ENCODE data around the gene NOD2.
A peak's percentile ranks its signal among the peaks of the same experiment; 100 is the strongest.

Gene NOD2

DNA sequence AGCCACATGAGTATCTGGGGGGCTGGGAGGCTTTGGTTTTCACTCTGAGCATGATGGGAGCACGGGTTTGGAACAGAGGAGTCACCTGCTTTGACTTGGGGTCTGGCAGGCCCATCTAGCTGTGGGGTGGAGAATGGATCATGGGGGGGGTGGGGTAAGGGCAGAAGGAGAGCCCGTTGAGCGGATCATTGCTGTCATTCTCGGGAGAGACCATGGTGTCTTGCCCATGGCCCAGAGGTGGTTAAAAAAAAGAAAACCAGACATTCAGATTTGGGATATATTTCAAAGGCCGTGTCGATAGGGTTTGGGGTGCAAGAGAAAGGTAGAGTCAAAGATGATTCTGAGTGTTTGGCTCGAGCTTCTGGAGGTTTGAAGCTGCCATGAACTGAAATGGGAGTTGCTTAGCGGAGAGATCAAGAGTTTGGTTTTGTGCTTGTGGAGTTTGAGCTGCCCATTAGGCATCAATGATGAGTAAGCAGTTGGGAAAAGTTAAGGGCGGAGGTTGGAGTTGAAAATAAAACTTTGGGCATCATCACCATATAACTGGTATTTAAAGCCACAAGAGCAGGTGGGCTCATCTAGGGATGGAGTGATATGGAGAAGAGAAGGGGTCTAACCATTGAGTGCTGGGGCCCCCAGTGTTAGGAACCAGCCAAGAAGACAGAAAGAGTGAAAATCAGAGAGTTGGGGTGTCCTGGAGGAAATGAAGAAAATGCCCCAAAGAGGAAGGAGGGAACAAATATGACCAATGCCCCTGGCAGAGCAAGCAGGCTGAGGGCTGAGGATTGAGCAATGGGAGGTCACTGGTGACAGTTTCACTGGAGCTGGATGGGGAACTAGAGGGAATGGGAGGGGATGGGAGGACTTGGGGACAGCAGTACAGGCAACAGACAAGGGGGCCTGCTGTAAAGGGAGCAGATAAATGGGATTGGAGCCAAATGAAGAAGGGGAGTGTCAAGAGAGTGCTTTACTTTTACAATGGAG is 1.9 kb downstream of the NOD2 start:
- no peak for DNase-seq

DNA sequence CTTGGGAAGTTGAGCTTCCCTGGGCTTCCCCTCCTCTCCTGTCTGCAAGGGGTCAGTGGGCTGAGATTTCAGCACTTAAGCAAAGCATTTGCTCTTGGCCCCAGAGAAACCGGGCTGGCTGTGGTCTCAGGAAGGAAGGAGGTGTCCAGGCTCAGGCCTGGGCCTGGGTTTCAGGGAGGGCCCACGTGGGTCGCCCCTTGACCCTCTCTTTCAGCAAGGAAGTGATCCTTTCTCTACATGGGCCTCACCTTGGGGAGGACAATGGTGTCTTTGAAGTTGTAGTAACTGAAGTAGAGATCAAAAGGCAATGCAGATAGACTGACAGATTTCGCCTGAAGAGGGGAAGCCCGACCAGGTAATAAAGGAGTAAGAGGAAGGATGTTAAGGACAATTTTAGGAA is 2.7 kb downstream of the NOD2 start:
- DNase-seq = no peak

DNA sequence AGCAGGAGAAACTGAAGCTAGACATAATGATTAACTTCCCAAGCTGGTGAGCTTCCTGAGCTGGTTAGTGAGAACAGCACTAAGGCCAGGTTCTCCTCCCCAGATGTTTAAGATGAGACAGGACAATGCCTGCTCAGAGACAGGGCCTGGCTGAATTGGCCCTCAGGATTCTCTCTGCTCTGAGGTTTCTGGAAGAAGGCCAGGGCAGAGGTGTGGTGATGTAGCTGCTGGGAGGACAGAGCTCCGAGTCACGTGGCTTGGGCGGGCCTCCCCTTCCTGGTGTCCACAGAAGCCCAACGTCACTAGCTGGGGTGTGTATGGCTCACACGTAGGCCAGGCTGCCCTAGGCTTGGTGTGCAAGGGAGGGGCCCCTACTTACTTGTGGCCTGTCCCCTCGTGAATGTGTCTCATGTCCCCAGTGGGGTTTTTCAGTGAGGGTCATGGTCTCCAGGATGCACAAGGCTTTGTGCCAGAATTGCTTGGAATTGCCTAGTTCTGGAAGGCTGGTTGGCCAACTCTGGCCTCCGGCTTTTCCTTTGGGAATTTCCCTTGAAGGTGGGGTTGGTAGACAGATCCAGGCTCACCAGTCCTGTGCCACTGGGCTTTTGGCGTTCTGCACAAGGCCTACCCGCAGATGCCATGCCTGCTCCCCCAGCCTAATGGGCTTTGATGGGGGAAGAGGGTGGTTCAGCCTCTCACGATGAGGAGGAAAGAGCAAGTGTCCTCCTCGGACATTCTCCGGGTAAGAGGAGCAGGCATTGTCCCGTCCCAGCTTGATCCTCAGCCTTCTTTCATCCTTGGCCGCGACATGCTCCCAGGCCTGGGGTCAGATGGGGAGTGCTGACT is 3.4 kb downstream of the NOD2 start:
- peak; percentile 32 for DNase-seq

DNA sequence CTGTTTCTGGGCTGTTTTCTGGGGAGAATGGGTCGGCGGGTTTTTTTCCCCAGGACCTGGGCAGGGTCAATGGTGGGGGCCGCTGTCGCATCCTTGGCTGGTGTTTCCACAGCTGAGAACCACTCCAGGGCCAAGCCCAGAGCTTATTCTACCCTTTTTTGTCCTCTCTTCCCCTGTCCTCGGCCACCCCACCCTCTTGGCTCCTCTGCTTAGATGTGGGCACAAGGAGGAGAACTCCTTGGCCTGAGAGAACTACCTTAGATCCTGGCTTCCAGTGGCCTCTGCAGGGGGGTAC is 4.0 kb downstream of the NOD2 start:
- DNase-seq = no peak

DNA sequence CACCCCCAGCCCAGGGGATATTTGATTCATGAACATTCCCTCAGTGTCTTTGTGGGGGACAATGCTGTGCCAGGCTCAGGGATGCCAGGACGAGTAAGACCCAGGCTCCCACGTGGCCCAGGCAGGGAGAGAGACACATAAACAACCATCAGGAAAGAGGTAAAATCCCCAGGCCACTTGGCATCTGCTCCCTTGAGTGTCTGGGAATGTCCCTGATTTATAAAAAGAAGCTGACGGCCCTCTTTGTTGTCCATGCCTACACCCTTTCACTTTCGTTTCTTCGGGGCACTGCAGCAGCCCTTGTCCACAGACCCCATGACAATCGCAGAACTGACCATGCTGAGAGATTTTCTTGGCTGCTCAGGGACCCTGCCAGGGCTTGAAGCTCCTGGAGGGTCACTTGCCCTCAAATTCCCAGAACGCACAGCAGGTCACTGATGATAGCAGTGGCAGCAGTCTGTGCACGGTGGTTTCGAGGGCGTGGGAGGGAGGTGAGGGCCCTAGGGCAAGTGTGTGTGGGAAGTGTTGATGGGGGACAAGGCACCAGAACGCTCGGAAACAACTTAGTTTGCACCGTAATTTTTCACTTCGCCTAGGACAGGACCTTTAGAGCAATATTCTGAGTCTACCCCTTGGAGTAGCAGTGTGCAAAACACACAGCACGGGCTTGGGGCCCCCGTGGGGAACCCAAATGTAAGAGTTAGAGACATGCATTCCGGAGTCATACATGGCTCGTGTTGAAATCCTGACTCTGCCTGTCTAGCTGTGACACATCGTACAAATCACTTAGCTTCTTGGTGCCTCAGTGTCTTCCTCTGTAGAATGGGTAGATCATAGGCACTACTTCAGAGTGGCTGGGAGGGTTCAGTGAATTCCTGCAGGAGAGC is 4.7 kb downstream of the NOD2 start:
- no peak for DNase-seq

DNA sequence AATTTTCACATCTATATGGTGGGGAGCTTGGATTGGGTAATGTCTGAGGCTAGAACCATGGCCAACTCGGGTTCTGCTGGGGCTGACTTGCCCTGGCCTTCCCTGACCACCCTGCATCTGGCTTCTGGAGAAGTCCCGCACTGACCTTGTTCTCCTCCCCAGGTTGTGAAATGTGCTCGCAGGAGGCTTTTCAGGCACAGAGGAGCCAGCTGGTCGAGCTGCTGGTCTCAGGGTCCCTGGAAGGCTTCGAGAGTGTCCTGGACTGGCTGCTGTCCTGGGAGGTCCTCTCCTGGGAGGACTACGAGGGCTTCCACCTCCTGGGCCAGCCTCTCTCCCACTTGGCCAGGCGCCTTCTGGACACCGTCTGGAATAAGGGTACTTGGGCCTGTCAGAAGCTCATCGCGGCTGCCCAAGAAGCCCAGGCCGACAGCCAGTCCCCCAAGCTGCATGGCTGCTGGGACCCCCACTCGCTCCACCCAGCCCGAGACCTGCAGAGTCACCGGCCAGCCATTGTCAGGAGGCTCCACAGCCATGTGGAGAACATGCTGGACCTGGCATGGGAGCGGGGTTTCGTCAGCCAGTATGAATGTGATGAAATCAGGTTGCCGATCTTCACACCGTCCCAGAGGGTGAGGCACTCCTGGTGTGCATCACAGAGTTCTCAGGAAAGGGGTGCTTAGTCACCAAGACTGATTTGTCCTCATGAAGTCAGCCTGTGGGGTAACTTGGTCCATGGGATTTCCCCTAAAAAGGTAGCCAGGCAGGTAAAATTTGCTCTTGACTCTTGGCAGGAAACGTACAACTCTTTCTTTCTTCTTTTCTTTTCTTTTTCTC is 6.1 kb downstream of the NOD2 start:
- no peak for DNase-seq

DNA sequence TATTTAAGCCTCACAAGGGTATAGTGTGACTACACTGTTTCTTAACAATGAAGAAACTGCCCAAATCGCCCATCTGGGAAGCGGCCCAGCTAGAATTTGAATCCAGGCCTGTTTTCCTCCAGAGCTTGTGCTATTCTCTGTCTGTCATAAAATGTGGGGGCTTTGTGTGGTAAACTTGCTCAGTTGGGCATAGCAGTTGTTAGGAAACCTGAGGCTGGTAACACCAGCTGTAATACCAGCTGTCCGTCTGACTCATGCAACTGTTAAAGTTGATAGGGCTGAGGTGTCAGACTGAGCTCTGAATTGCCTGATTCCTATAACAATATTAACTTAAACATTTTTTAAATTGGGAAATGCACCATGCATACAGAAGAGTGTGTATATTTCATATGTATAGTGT is 9.3 kb downstream of the NOD2 start:
- no peak for DNase-seq

DNA sequence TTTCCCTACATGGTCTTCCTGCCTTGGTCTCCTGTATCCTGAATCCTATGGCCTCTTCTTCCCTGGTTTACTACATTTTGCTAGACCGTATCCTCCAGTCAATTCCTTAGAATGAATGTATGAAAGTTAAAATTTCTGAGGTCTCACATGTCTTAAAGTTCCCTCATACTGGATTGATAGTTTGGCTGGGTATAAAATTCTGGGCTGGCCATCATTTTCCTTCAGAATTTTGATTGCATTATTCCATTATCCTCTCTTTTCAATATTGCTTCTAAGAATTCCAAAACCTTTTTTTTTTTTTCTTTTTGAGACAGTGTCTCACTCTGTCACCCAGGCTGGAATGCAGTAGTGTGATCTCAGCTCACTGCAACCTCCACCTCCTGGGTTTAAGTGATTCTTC is 10.8 kb downstream of the NOD2 start:
- DNase-seq = no peak

DNA sequence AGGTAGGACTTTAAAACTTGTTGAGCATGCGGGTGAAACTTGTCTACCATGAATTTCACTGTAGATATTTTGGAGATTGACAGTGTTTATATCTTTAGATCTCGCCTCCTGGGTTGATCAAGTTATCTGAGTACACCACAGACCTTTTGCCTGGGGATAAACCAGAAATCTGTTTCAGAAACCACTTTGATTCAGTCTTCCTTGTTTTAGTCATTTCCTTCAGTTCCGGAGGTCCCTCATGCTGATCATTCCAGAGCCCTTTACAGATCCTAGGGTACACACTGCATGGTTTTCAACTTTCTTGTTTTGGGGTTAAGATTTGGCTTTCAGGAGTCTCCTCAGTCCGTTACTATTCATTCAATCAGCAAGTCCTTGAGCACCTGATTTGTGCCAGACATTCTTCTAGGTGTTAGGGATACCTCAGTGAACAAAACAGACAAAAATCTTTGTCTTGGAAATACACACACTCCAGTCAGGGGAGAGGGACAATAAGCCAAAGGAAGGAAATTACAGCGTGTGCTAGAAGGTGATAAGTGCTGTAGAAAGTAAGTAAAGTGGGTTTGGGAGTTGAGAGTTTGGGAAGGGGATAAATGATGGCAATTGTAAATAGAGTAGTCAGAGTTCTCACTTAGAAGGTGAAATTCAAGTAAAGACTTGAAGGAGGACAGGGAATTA is 12.2 kb downstream of the NOD2 start:
- DNase-seq = no peak

DNA sequence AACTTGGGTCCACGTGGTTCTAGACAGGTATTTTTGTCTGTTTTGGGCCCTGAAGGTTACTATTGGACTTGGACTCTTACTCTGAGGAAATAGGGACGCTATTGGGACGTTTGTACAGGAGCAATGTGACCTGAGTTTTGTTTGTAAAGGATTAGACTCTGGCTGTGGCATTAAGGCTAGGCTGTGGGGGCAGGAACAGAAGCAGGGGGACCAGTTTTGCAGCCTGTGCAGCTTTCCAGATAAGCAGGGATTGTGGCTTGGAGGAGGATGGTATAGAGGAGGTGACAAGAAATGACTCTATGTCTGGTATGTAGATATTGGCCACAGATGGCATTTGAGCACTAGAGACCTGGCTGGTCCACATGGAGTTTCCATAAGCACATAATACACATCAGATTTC is 12.8 kb downstream of the NOD2 start:
- no peak for DNase-seq

DNA sequence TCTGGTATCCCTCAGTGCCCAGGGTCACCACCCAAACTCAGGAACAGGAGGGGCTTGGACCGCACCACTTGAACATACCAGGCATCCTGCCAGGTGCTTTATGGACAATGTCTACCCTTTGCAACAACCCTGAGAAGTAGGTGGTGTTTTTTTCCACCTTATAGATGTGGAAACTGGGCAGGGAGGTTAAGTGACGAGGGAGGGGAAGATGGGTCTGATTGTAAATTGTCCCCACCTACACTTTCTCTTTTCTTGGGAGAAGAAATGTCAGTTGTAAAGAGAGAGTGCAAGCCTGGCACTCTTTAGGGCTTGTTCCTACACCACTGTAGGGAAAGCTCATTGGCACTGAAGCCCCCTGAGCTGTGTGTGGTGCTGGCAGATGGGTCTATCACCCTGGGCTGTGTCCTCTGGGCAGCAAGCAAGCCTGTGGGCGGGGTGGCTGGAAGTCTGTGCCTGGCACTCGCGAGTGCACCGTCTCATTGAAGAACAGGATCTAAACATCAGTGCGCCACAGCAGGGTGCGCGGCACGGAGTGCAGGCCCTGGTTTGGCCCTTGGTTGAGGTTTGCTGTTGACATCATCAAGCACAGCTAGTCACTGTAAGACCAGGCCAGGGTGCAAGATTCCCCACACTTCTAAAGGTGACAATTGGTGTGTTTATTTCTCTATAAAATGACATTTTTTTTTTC is 15.1 kb downstream of the NOD2 start:
- no peak for DNase-seq

DNA sequence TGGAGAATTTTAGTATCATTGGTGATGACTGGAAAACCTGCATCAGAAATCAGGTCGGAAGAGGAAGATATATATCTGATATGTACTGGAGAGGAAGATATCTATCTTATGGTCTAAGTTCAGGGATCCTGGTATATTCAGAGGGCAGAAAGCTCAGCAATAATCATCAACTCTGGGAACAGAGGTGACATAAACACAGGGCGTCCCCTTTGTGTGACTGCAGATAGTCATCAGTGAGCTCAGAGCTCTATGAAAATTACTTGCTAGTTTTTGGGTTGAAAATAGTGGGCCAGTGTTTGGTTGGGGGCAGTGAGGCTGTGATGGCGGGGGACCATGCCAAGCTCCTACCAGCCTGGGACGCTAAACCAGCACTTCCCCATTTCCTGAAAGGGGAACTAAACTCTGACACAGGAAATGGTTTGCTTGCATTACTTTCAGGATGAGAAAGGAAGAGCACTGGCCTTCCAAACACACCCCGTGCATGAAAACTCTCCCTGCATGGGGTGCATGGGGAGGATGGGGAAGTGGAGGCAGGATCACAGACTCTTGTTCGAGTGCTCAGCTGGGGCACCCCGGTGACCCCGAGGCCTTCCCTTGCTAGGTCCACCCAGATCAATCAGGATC is 15.8 kb downstream of the NOD2 start:
- no peak for DNase-seq

DNA sequence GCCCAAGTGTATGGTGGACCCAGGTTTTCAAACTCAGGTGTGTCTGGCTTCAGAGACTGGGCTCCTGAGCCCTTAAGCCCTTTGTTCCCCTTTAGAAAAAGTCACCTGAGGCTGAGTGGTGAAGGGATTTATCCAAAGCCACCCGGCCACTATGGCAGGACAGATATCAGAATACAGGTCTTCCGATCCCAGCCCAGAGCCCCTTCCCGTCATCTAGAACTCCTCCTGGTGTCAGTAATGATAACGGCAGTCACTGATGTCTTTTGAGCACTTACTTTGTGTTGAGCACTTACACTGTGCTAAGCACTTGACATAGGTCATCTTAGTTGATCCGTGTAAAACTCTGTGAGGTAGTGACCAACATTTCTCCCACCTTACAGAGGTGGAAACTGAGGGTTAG is 16.6 kb downstream of the NOD2 start:
- DNase-seq = no peak

DNA sequence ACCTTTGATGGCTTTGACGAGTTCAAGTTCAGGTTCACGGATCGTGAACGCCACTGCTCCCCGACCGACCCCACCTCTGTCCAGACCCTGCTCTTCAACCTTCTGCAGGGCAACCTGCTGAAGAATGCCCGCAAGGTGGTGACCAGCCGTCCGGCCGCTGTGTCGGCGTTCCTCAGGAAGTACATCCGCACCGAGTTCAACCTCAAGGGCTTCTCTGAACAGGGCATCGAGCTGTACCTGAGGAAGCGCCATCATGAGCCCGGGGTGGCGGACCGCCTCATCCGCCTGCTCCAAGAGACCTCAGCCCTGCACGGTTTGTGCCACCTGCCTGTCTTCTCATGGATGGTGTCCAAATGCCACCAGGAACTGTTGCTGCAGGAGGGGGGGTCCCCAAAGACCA is 17.6 kb downstream of the NOD2 start:
- DNase-seq = no peak

DNA sequence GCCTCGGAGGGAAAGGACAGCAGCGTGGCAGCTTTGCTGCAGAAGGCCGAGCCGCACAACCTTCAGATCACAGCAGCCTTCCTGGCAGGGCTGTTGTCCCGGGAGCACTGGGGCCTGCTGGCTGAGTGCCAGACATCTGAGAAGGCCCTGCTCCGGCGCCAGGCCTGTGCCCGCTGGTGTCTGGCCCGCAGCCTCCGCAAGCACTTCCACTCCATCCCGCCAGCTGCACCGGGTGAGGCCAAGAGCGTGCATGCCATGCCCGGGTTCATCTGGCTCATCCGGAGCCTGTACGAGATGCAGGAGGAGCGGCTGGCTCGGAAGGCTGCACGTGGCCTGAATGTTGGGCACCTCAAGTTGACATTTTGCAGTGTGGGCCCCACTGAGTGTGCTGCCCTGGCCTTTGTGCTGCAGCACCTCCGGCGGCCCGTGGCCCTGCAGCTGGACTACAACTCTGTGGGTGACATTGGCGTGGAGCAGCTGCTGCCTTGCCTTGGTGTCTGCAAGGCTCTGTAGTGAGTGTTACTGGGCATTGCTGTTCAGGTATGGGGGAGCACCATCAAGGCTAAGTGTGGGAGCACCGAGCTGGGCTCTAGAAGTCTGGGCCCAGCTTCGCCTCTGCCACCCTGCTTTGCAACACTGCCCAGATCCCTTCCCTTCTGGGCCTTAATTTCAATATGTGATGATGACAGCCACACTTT is 18.6 kb downstream of the NOD2 start:
- DNase-seq = peak; percentile 14

DNA sequence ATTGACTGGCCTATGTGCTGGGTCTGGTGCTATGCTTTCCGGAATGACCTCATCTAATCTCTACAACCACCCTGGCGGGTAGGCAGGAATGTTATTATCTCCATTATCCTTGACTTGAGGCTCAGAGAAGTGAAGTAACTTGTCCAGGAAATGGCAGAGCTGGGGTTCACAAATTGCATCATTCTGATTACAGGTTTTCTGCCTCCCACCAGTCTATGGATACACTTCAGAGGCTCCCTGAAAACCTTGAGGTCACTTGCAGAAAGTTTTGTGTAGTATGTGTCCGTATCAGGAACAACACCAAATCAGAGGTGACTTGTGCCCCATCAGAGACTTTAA is 19.1 kb downstream of the NOD2 start:
- no peak for DNase-seq

DNA sequence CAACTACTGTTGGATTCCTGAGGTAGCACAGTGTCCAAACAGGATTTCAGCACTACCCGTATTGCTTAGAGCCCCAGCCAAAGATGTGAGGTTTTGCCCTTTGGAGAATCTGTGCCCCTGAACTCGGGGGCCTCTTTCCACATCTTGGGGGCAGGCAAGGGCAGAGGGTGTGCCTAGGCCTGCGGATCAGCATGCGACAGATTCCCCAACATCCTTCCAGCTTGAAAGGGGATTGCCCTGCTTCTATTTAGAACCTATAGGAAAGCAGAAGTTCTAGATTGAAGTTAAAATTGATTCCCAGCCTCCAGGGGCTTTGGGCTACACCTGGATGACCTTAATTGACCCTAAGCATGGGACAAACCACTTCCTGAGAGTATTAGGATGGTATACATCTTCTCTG is 19.6 kb downstream of the NOD2 start:
- no peak for DNase-seq

DNA sequence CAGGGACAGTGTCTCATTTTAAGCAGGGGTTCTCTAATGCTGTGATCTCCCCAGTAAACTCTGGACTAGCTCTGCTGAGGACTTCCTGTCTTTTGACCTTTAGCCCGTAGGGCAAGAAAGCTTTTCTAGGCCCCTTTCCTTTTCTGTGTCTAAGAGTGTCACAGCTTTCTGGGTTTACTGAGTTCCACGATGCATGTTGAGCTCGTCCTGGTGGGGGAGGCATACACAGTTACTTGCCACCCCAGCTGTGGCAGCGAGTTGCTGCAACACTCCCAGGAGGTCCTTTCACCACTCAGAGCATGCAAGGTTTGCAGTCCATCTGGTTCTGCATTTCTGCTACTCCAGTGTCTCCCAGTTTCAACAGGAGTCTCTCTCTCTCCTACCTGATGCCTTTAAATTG is 23.7 kb downstream of the NOD2 start:
- no peak for DNase-seq

DNA sequence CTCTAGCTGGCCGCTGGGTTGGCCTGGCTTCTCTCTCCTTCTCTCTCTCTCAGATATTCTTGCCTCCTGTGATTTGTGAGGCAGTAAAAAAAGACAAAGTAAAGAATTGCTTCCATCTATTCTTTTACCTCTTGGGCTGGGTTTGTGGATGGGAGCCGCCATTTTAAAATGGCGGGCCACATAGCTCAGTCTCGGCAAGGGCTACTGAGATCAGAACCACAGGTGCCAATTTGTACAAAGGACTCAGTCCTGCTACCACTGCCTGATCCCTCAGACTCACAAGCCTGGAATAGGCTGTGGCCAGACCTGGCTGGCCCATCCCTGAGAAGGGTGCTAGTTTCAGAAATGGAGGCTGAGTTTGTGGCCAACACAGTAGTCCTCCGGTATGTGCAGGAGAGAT is 24.1 kb downstream of the NOD2 start:
- DNase-seq = no peak
